GM12875 (cell line): ENCODE data around the gene SLCO3A1.

ENCODE experiments used
- H3K4me3 ChIP-seq: one replicate; pipeline ENCODE4 v1.5.1; 2011; ENCODE audit warnings: low read depth, low read length, control low read depth
- CTCF ChIP-seq: IDR thresholded peaks from 2 replicates; pipeline ENCODE4 v1.5.1; 2011; ENCODE audit warnings: low read depth, mild to moderate bottlenecking, control low read depth, inconsistent platforms, low read length, moderate library complexity, borderline replicate concordance; ENCODE audit not compliant: insufficient read depth

The SLCO3A1 gene

GRCh38 chr15:91879158-91879557, 25.6 kb downstream of the SLCO3A1 start:
- no peak for TF ChIP-seq CTCF
- H3K4me3 ChIP-seq = no peak overlapping the region

GRCh38 chr15:91880373-91880772, 26.9 kb downstream of the SLCO3A1 start:
- TF ChIP-seq CTCF = no peak
- H3K4me3 ChIP-seq = no peak overlapping the region

- TF ChIP-seq CTCF = no peak
- H3K4me3 ChIP-seq = no peak overlapping the region
These were observed 28.2 kb downstream of the SLCO3A1 start for GRCh38 chr15:91881569-91882297.

- no peak for TF ChIP-seq CTCF
- no peak overlapping the region for H3K4me3 ChIP-seq
These were observed 29.5 kb downstream of the SLCO3A1 start for GRCh38 chr15:91882858-91883586.

GRCh38 chr15:91884606-91885005, 31.1 kb downstream of the SLCO3A1 start:
- H3K4me3 ChIP-seq = no peak overlapping the region
- no peak for TF ChIP-seq CTCF

GRCh38 chr15:91885054-91885453, 31.5 kb downstream of the SLCO3A1 start:
- no peak overlapping the region for H3K4me3 ChIP-seq

More at GRCh38 chr15:91885054-91885453, 31.5 kb downstream of the SLCO3A1 start:
- TF ChIP-seq CTCF = no peak
